HCT116 (cell line): ENCODE results near the gene C9orf50. TPM values are rescaled to one million over a fixed set of nuclear protein-coding genes. Genes with fewer than 3 reads are reported as not detected.

Source experiments
- ATAC-seq: fragments of 200-7000 bp; cut with Tn5 transposase; 2 replicates; pipeline ENCODE4 v1.9.1; 2020; ENCODE audit warnings: mild to moderate bottlenecking, moderate library complexity
- BruUV-seq: library from RNA; stranded (reverse); fragments of 400-500 nt; replicated peaks from 2 replicates; lab custom pipeline; 2021; lab: Mats Ljungman, UMichigan
- CTCF ChIA-PET: fragments of 300-600 bp; sonication (Branson Sonifier 250); formaldehyde crosslinking; loops from one replicate; lab custom pipeline; 2021; ENCODE audit warnings: antibody characterized with exemption; lab: Charles Lee
- POLR2A ChIA-PET: fragments of 300-600, 350-600 bp; sonication (Branson Sonifier 250); formaldehyde crosslinking; loops from one replicate; lab custom pipeline; 2021; ENCODE audit warnings: antibody characterized with exemption; lab: Charles Lee
- RAD21 ChIA-PET, 2 experiments: fragments of 300-600 bp; sonication (Branson Sonifier 250); formaldehyde crosslinking; loops; one replicate each; lab custom pipeline; 2023; ENCODE audit warnings: low total read pairs in 2 of 2; ENCODE audit not compliant: uncharacterized antibody in 2 of 2, unreplicated experiment in 2 of 2, low non-redundant PET in 1 of 2; lab: Charles Lee
- DNase-seq: peaks from one replicate; pipeline ENCODE4 v3.0.0-alpha.2; 2010; ENCODE audit warnings: low read depth, low spot score
- H2AFZ ChIP-seq: fragments of 200-600 bp; shearing (Covaris generic), sonication (generic); 2 replicates; pipeline ENCODE4 v1.6.1; 2017; ENCODE audit warnings: low read depth, mixed run types, mixed read lengths, antibody characterized with exemption, low read length; ENCODE audit not compliant: poor library complexity, severe bottlenecking
- H3K27ac ChIP-seq: 2 replicates; pipeline ENCODE4 v1.5.1; 2012; ENCODE audit warnings: low read depth, low read length
- H3K27me3 ChIP-seq: fragments of 200-600 bp; sonication (generic); 2 replicates; pipeline ENCODE4 v1.6.1; 2016; ENCODE audit warnings: mixed run types, low read length, mixed read lengths; ENCODE audit not compliant: insufficient read depth
- H3K36me3 ChIP-seq, 2 experiments: fragments of 200-500 bp in 1 of 2; fragments of 200-600 bp in 1 of 2; sonication (Bioruptor generic) in 1 of 2; sonication (generic) in 1 of 2; 2 replicates each; pipeline versions ENCODE4 v1.5.1 to v1.6.1; 2014 to 2016; ENCODE audit warnings: low read length in 2 of 2, inconsistent platforms in 1 of 2, mixed read lengths in 1 of 2, mixed run types in 1 of 2; ENCODE audit not compliant: insufficient read depth in 2 of 2, control insufficient read depth in 1 of 2
- H3K4me1 ChIP-seq, 2 experiments: fragments of 200-600 bp in 1 of 2; sonication (generic) in 1 of 2; 2 replicates each; pipeline versions ENCODE4 v1.5.1 to v1.6.1; 2012 to 2017; ENCODE audit warnings: low read length in 2 of 2, inconsistent platforms in 1 of 2, mild to moderate bottlenecking in 1 of 2, mixed read lengths in 1 of 2, mixed run types in 1 of 2, moderate library complexity in 1 of 2; ENCODE audit not compliant: insufficient read depth in 2 of 2, control insufficient read depth in 1 of 2
- H3K4me2 ChIP-seq: fragments of 200-600 bp; sonication (generic); 2 replicates; pipeline ENCODE4 v1.6.1; 2017; ENCODE audit warnings: mixed run types, low read length, mixed read lengths
- H3K4me3 ChIP-seq, 2 experiments: fragments of 200-600 bp in 1 of 2; sonication (generic) in 1 of 2; replicated peaks in 1 of 2; 2 replicates each; pipeline ENCODE4 v1.5.1; 2011 to 2016; ENCODE audit warnings: low read length in 2 of 2, control low read depth in 1 of 2, low read depth in 1 of 2, mild to moderate bottlenecking in 1 of 2, mixed read lengths in 1 of 2, mixed run types in 1 of 2
- H3K79me2 ChIP-seq: fragments of 200-600 bp; sonication (generic); 2 replicates; pipeline ENCODE4 v1.6.1; 2017; ENCODE audit warnings: mild to moderate bottlenecking, mixed run types, low read length, moderate library complexity, mixed read lengths; ENCODE audit not compliant: insufficient read depth
- H3K9ac ChIP-seq: fragments of 200-600 bp; sonication (generic); 2 replicates; pipeline ENCODE4 v1.6.1; 2016; ENCODE audit warnings: low read length, mixed read lengths
- H3K9me2 ChIP-seq: fragments of 200-600 bp; sonication (generic), shearing (Covaris generic); 2 replicates; pipeline ENCODE4 v1.6.1; 2017; ENCODE audit warnings: mixed run types, mild to moderate bottlenecking, moderate library complexity; ENCODE audit not compliant: insufficient read depth
- H3K9me3 ChIP-seq, 2 experiments: fragments of 200-500 bp in 1 of 2; fragments of 200-600 bp in 1 of 2; sonication (Bioruptor generic) in 1 of 2; sonication (generic) in 1 of 2; 2 replicates each; pipeline ENCODE4 v1.6.1; 2014 to 2017; ENCODE audit warnings: low read length in 2 of 2, mixed read lengths in 2 of 2, inconsistent platforms in 1 of 2, low read depth in 1 of 2, mild to moderate bottlenecking in 1 of 2, mixed run types in 1 of 2, moderate library complexity in 1 of 2; ENCODE audit not compliant: control insufficient read depth in 1 of 2, insufficient read depth in 1 of 2
- H4K20me1 ChIP-seq: fragments of 200-600 bp; sonication (generic), shearing (Covaris generic); 2 replicates; pipeline ENCODE4 v1.6.1; 2017; ENCODE audit warnings: mixed run types, mild to moderate bottlenecking, moderate library complexity; ENCODE audit not compliant: insufficient read depth
- CEBPB ChIP-seq: IDR thresholded peaks from 2 replicates; pipeline ENCODE4 v1.6.1; 2012; ENCODE audit warnings: low read depth
- EZH2 ChIP-seq: fragments of 200-600 bp; sonication (generic); IDR thresholded peaks from 2 replicates; pipeline ENCODE4 v1.6.1; 2017; ENCODE audit warnings: antibody characterized with exemption, mixed run types
- POLR2AphosphoS5 ChIP-seq: IDR thresholded peaks from 2 replicates; pipeline ENCODE4 v1.6.1; 2011; ENCODE audit warnings: mild to moderate bottlenecking, low read depth, low read length, moderate library complexity
- RAD21 ChIP-seq: IDR thresholded peaks from 2 replicates; pipeline ENCODE4 v1.6.1; 2012; ENCODE audit warnings: low read depth, mild to moderate bottlenecking
- SRF ChIP-seq: IDR thresholded peaks from 2 replicates; pipeline ENCODE4 v1.6.1; 2012; ENCODE audit warnings: low read depth
- YY1 ChIP-seq: IDR thresholded peaks from 2 replicates; pipeline ENCODE4 v1.6.1; 2011; ENCODE audit warnings: low read length, low read depth, moderate library complexity, mild to moderate bottlenecking; ENCODE audit not compliant: insufficient replicate concordance; ENCODE audit errors: extremely low read depth
- intact Hi-C: fragments of 100-400 bp; cut with micrococcal nuclease; formaldehyde crosslinking; loops from 2 replicates; pipeline ENCODE4 v1.10.0; 2022
- total RNA-seq: library from RNA; stranded (reverse); gene quantifications from one replicate; pipeline ENCODE4 v1.2.1, GENCODE V29; 2021; ENCODE audit not compliant: unreplicated experiment
- TF ChIP-seq, protein P1 (sequence below): IDR thresholded peaks from 2 replicates; pipeline ENCODE4 v1.6.1; 2012
- TF ChIP-seq, protein P2 (sequence below): IDR thresholded peaks from 2 replicates; pipeline ENCODE4 v1.6.1; 2012; ENCODE audit warnings: low read depth

C9orf50 gene
- total RNA-seq, 1 experiment from 2014 or later: not detected

DNA sequence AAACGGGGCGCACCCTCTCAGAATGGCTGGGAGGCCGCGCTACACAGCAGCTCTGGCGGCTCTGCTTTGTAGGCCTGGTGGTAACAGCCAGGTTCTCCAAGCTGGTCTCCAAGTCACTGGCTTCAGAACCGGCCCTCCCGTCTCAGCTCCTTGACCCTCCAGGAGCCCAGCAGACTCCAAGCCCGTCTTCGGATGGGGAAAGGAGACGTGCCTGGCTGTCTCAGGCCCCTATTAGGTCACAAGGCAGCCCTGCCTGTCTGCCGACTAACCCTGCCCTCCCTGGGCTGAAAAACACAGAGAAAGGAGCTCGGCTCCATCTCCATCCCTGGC lies 18.8 kb upstream of the C9orf50 start:
- RAD21 ChIA-PET: no interaction called here
- TF ChIP-seq YY1 (no peak), EZH2 (no peak), RAD21 (no peak), CEBPB (no peak), POLR2AphosphoS5 (no peak), SRF (no peak)
- TF ChIP-seq, protein P1, sequence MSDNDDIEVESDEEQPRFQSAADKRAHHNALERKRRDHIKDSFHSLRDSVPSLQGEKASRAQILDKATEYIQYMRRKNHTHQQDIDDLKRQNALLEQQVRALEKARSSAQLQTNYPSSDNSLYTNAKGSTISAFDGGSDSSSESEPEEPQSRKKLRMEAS: no peak
- no peak overlapping the region for H3K4me3 ChIP-seq

DNA sequence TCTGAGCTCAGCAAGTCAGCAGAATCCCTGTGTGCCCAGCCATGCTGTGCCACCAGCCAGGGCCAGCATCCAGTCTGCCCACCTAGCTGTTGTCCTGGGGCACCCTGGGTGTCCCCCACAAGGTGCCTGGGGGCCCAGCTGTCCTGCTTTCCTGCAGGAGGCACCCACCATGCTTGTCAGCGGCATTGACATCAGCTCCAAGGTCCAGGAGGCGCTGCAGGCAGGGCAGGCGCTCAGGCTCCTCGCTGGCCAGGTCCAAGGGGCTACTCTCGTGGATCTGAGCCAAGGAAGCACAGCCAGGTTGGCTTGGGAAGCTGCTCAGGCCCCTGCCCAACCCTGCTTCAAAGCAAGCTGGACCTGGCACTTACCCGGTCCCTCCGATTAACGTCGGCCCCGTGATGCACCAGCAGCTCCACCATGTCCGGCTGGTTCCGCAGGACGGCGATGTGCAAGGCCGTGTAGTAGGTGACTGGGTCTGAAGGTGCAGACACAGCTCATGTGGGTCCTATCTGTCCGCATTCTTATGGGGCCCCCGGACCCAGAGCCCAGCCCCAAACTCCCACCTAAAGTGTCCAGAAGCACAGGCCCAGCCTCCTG lies 18.2 kb upstream of the C9orf50 start:
- CTCF ChIA-PET: interaction anchor here (1.2 to 2.6 kb wide), 4 partner anchors 151 to 507 kb away, joined by 3 to 7 read pairs (median 4); no protein-coding TSS in a partner anchor
- DNase-seq: no peak
- Histone ChIP-seq H3K9me2 (no peaks in the 10 kb centered on the region), H3K27me3 (no peaks in the 10 kb centered on the region), H3K9ac (no peak overlapping the region), H3K4me2 (no peak overlapping the region)
- BruUV-seq: no TSS peak
- intact Hi-C loops: no loop called here
- TF ChIP-seq, protein P2, sequence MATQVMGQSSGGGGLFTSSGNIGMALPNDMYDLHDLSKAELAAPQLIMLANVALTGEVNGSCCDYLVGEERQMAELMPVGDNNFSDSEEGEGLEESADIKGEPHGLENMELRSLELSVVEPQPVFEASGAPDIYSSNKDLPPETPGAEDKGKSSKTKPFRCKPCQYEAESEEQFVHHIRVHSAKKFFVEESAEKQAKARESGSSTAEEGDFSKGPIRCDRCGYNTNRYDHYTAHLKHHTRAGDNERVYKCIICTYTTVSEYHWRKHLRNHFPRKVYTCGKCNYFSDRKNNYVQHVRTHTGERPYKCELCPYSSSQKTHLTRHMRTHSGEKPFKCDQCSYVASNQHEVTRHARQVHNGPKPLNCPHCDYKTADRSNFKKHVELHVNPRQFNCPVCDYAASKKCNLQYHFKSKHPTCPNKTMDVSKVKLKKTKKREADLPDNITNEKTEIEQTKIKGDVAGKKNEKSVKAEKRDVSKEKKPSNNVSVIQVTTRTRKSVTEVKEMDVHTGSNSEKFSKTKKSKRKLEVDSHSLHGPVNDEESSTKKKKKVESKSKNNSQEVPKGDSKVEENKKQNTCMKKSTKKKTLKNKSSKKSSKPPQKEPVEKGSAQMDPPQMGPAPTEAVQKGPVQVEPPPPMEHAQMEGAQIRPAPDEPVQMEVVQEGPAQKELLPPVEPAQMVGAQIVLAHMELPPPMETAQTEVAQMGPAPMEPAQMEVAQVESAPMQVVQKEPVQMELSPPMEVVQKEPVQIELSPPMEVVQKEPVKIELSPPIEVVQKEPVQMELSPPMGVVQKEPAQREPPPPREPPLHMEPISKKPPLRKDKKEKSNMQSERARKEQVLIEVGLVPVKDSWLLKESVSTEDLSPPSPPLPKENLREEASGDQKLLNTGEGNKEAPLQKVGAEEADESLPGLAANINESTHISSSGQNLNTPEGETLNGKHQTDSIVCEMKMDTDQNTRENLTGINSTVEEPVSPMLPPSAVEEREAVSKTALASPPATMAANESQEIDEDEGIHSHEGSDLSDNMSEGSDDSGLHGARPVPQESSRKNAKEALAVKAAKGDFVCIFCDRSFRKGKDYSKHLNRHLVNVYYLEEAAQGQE: no peak
- TF ChIP-seq POLR2AphosphoS5 (peak; percentile 10; the same call in 1 of the 2 replicates), EZH2 (no peak)
- TF ChIP-seq, all 23 proteins: peak for 1
- RAD21 ChIA-PET: interaction anchor here in 1 of 2 experiments (0.6 kb wide), 1 partner anchor 145 kb away, joined by 3 read pairs; no protein-coding TSS in a partner anchor
- Histone ChIP-seq H3K36me3 (peaks cover 20 to 28% of the 10 kb centered on the region in 2 experiments), H3K27ac (peak overlapping the region; percentile 15; the same call in 1 of the 2 replicates), H3K4me3 (no peak overlapping the region), H3K4me1 (peaks cover 10 to 17% of the 10 kb centered on the region in 2 experiments; a peak in 3 of 4 replicates), H4K20me1 (no peaks in the 10 kb centered on the region), H2AFZ (no peak overlapping the region), H3K79me2 (peaks cover 61% of the 10 kb centered on the region), H3K9me3 (no peaks in the 10 kb centered on the region)
- no peak for ATAC-seq
- POLR2A ChIA-PET: interaction anchor here (0.5 kb wide), 1 partner anchor 509 kb away, joined by 3 read pairs; no protein-coding TSS in a partner anchor

More for the DNA sequence above, 18.8 kb upstream of the C9orf50 start:
- ChIA-PET POLR2A (no interaction called here), CTCF (interaction anchor here (0.9 to 2.6 kb wide), 5 partner anchors 11 to 508 kb away, joined by 3 to 7 read pairs (median 4); no protein-coding TSS in a partner anchor)
- peaks cover 14 to 22% of the 10 kb centered on the region in 2 experiments for H3K36me3 ChIP-seq
- H3K79me2 ChIP-seq: peaks cover 56% of the 10 kb centered on the region
- DNase-seq: no peak
- H4K20me1 ChIP-seq: no peaks in the 10 kb centered on the region
- no peak overlapping the region for H3K4me2 ChIP-seq
- H3K9me2 ChIP-seq: no peaks in the 10 kb centered on the region
- no peak overlapping the region for H3K27ac ChIP-seq
- BruUV-seq: no TSS peak
- ATAC-seq: no peak
- intact Hi-C loops: loop anchor here (5.0 kb wide), 1 partner anchor 88 kb away; no protein-coding TSS in a partner anchor
- peaks cover 10 to 17% of the 10 kb centered on the region in 2 experiments; a peak in 3 of 4 replicates for H3K4me1 ChIP-seq
- no peaks in the 10 kb centered on the region for H3K9me3 ChIP-seq
- no peaks in the 10 kb centered on the region for H3K27me3 ChIP-seq
- H3K9ac ChIP-seq: no peak overlapping the region
- no peak overlapping the region for H2AFZ ChIP-seq
